ENCODE results near the gene KCNB1.

GRCh38 chr20:49395659-49396058 lies 86.8 kb downstream of the KCNB1 start:
- TF ChIP-seq POLR2AphosphoS5 (IDR thresholded peaks at IDR 0.05): no peak
- TF ChIP-seq POLR2A (IDR thresholded peaks at IDR 0.05): no peak
- TF ChIP-seq CTCF (IDR thresholded peaks at IDR 0.05): no peak
- no peak for TF ChIP-seq EP300 (IDR thresholded peaks at IDR 0.05; ENCODE audit: low read depth)

Measured in transverse colon (tissue), 4 donors.